ENCODE results near the gene C1orf53.

Gene C1orf53

DNA sequence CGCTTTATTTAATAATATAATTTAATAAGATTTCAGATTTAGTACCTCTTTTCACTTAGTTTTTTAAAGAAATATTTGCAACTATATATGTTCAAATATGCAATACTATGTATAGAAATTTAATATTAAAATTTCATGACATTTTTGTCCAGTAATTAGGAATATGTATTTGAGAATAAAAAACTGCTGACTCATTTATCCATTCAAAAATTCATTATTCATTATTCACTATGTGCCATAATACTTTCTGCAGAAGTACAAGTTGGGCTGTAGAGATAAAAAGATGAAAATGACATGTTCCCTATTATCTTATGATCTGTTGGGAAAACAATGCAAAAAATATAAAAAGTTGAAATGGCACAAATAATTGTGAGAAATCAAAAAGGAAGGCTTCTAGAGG, 3.4 kb upstream of the C1orf53 start:
- no peak overlapping the region for H3K4me3 Mint-ChIP-seq
- DNase-seq (ENCODE audit: low spot score in 2 of 2), result no peak
- no peak overlapping the region for H3K27ac Mint-ChIP-seq
- ATAC-seq, result no peak
- H3K36me3 Mint-ChIP-seq, result no peaks in the 10 kb centered on the region
- peaks cover 8% of the 10 kb centered on the region for H3K4me1 Mint-ChIP-seq
- no peaks in the 10 kb centered on the region for H3K9me3 Mint-ChIP-seq

DNA sequence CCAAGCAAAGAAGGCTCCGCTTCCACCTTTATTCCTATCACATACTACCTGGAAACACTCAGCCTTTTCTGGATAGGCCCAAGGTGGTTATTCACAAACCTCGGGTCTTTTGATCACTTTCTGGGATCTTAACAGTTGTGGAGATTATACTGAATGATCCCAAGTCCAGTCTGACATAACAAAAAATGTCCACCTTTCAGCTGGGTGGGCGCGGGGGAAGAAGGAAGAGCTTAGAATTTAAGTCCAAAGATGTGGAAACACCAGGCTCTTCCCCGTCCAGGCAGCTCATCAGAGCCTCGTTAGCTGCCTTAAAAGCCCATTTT, 338 bp upstream of the C1orf53 start:
- no peak for ATAC-seq
- Mint-ChIP-seq H3K9me3 (no peaks in the 10 kb centered on the region), H3K36me3 (no peaks in the 10 kb centered on the region), H3K4me3 (peak overlapping the region; percentile 73), H3K27ac (peak overlapping the region; percentile 85), H3K4me1 (peaks cover 11% of the 10 kb centered on the region)
- DNase-seq (ENCODE audit: low spot score in 2 of 2), result no peak

DNA sequence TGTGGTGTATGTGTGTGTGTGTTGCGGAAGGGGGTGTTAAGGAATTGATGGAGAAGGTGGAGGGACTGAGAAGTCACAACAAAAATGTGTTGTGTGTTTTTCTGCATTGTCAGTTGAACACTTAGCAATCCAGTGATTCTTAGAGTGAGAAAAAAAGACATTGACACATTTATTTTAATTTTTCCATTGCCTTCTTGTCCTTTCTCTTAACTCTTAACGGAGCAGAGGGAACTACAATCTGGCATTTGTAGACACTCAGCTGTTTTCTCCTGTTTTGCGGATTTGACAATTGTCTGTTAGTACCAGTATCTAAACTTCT, 725 bp downstream of the C1orf53 start:
- peak overlapping the region; percentile 73 for H3K4me3 Mint-ChIP-seq
- no peaks in the 10 kb centered on the region for H3K36me3 Mint-ChIP-seq
- no peak overlapping the region for H3K27ac Mint-ChIP-seq
- DNase-seq (ENCODE audit: low spot score in 2 of 2) (no peak), ATAC-seq (no peak)
- no peaks in the 10 kb centered on the region for H3K9me3 Mint-ChIP-seq
- peaks cover 13% of the 10 kb centered on the region for H3K4me1 Mint-ChIP-seq

DNA sequence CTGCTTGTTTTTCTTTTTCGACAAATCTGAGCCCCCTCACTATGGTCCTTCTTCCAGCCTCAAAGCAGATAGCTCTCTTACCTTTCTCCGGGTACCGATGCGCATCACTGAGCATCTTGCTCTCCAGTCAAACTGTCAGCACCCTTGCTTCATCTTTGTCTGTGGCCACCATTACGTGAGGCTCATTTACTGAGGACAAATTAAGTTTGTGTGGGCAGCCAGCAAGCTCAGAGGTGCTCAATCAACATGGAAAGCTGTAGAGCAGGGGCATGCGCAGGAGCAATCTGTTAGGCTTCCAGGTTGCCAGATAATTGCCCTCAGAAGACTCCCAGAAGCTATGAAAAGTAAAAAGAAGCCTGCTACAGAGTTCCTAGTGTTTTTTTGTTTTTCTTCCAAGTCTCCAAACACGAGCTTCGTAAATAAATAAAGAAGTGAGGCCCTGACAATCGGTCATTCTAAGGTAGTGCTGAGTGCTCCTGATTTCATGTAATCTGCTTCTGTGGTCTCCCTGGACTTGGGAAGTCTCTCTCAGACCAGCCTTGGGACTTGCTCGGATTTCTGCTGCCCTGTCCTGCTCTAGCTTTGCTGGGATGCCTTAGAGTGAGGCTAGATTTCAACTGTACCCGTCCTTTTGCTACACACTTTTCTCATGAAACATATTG, 1.8 kb downstream of the C1orf53 start:
- ATAC-seq, result no peak
- no peak overlapping the region for H3K27ac Mint-ChIP-seq

DNA sequence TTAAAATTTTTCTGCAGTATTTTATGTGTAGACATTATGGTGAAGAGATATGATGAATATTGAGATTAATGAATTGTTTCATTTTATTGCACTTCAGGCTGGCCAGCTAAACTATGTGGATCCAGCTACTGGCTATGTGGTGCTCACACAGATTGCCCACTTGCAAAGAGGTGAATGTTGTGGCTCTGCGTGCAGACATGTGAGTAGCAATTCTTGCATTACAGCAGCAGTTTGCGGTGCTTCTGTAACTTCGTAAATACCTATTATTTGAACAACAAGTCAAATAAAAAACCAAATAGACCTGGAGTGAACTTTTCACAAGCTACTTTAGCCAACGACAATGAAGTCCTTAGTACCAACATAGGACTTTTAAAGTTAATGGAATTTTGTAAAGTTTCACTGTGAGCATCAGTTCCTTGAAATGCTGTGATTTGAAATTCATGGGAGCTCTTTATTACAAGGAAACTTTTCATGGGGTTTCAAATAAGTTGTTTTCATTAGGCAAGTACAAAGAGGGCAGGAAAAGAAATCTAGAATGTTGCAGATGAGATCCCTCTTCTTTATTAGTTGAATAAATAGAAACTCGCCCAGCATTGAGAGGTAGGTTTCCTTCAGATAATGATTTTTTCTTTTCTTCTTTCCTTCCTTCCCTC, 3.4 kb downstream of the C1orf53 start:
- no peak for ATAC-seq
- Mint-ChIP-seq H3K9me3 (no peaks in the 10 kb centered on the region), H3K36me3 (no peaks in the 10 kb centered on the region), H3K4me3 (no peak overlapping the region), H3K27ac (no peak overlapping the region), H3K4me1 (peaks cover 40% of the 10 kb centered on the region)
- no peak for DNase-seq (ENCODE audit: low spot score in 2 of 2)

More for the DNA sequence above, 1.8 kb downstream of the C1orf53 start:
- Mint-ChIP-seq H3K4me3 (no peak overlapping the region), H3K36me3 (no peaks in the 10 kb centered on the region), H3K4me1 (peaks cover 24% of the 10 kb centered on the region), H3K9me3 (no peaks in the 10 kb centered on the region)
- DNase-seq (ENCODE audit: low spot score in 2 of 2), result no peak

DNA sequence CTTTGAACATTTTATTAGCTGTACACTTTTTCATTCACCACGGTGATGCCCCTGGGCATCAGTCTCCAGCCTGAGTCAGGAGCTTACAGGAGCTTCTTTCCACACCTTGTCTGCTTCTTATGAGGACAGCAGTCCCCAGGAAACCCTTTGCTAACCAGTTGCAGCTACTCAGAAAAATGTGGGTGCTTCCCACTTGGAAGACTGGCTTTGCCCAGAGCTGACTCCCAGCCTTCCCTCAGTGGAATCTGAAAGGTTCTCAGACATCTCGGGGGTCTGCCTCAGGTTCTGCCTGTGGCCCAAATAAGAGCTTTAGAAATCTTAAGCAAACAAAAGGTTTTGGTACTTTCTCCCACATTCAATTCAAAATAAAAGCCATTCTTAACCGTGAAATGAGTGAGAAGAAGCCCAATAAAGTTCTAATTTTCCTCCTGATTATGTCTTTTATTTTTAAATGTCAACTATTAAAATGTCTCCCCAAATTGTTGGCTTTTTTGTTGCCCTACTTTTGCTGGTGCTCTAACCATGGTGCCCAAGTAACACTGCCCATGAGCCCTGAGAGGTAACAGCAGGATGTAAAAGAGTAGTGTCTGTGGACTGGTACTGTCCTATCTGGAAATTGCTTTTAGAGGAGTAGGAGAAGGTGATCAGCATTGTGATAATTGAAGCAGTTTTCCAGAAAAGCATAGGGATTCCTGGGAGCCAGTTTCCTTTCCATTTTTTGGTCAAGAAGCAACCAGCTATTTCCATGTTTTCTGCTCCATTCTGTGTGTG, 5.6 kb downstream of the C1orf53 start:
- Mint-ChIP-seq H3K9me3 (no peaks in the 10 kb centered on the region), H3K36me3 (peaks cover 6% of the 10 kb centered on the region), H3K4me1 (peaks cover 58% of the 10 kb centered on the region), H3K4me3 (peak overlapping the region; percentile 85), H3K27ac (no peak overlapping the region)
- DNase-seq (ENCODE audit: low spot score in 2 of 2) (no peak), ATAC-seq (no peak)

DNA sequence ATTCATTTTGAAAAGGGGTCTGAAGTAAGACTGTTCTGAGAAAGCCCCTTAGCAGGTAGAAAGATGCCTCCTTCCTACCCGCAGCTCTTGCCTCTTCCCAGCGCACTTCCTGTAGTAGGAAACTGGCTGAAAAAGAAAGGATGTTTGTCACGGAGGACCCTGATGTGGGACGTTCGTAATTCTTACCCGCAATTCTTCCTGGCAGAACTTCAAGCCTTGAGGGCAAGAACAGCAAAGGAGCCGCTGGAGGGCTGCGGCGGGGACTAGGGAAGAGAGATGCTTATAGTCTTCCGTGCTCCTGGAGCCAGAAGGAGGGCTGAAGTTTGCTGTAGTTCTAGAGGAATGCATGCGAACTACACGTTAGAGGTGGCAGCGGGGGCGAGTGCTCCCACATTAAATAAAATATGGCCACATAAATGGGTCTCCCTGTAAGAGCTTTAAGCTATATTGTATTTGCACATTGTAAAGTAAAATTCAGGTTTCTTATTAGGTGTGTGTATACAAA, 6.3 kb downstream of the C1orf53 start:
- H3K9me3 Mint-ChIP-seq, result no peaks in the 10 kb centered on the region
- no peak overlapping the region for H3K27ac Mint-ChIP-seq
- H3K36me3 Mint-ChIP-seq, result peaks cover 6% of the 10 kb centered on the region
- DNase-seq (ENCODE audit: low spot score in 2 of 2), result no peak
- H3K4me3 Mint-ChIP-seq, result peak overlapping the region; percentile 85
- ATAC-seq, result no peak
- peaks cover 63% of the 10 kb centered on the region for H3K4me1 Mint-ChIP-seq

DNA sequence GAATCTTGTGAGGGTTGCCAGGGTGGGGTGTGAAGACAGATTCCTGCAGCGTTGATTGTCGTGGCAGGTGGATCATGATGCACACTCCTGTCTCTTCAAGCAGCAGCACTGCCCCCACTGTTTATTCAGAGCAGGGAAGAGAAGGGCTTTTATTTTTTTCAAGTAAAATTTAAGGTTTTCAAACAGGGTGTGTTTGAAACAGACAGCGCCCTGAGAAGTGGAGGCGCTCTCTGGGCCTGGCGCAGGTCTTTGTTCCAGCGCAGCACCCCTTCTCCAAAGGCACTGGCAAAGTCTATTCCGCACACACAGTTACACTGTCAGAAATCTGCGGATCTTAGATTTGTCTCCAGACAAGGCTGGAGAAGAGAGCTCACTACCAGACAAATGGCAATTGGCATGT, 7.0 kb downstream of the C1orf53 start:
- no peak for DNase-seq (ENCODE audit: low spot score in 2 of 2)
- no peak for ATAC-seq
- Mint-ChIP-seq H3K9me3 (no peaks in the 10 kb centered on the region), H3K36me3 (peaks cover 6% of the 10 kb centered on the region), H3K4me1 (peaks cover 63% of the 10 kb centered on the region), H3K4me3 (peak overlapping the region; percentile 85), H3K27ac (no peak overlapping the region)

DNA sequence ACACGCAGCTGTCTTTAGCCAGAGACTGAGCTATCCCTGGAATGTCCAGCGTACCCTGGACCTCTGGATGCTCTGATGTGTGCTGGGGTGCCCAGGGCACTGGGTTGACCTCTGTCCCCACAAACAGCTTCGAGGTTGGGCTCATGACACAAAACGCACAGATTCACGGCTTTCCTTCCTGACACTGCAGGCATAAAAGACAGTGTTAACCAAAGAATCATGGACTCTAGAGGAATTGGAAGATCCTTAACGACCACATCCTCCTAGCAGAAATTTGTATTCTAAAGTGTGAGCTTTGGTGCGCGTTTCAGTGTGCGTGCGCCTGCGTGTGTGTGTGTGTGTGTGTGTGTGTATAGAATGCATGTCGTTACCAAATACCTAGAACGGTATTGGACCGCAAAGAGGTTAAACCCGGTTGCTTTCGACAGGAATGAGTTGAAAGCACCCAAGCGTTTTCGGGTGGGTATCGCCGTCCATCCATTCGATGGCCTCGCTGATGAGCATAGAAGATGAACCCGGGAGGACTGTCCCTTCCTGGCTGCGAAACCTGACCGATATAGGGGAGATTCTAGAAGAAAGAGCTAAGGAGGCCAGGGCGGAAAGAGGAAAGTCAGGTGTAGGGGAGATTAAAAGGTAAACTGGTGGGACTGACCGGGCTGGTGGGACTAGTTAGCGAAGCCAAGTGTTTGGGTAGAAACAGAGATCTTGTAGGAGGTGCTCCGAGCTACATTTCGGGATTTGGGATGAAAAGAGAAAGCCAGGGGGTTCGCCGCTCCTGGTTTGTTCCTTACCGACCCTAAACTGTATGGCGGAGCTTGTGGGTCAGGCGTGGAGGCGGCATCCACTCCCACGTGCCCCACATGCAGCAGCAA, 7.9 kb downstream of the C1orf53 start:
- ATAC-seq (no peak), DNase-seq (ENCODE audit: low spot score in 2 of 2) (no peak)
- H3K4me1 Mint-ChIP-seq, result peaks cover 65% of the 10 kb centered on the region
- peaks cover 6% of the 10 kb centered on the region for H3K36me3 Mint-ChIP-seq
- H3K4me3 Mint-ChIP-seq, result peak overlapping the region; percentile 85
- H3K27ac Mint-ChIP-seq, result no peak overlapping the region
- H3K9me3 Mint-ChIP-seq, result no peaks in the 10 kb centered on the region

DNA sequence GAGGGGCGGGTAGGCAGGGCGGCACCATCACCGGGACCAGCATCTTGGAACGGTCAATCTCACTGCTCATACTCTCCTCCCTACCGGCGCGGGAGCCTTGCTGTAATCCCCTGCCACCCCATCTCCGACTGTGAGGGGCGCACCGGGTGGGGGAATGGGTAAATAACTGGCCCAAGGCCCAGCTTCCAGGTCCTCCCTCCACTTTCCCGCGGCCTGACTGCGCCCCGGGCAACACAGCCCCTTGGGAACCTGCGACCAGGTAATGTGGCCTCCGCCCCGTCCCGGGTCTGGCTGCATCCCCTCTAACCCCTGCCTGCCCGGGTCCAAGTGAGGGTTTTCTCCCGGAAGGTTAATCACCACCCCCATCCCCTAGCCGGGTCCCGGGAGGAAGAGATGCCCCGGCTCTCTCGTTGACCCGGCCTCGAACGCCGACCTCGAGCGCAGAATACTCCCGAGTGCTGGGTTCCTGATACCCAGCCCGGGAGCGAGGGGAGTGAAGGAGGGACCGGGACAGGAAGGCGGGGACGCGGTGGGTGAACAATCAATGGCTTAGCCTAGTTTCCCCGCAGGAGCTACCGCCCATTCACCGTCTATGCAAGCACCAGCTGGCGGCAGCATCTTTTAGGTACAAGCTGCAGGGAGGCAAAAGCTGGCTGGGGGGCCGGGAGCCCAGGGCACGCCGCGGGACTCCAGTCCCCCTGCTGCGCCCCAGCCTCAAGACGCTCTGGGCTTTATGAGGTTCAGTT, 8.9 kb downstream of the C1orf53 start:
- DNase-seq (ENCODE audit: low spot score in 2 of 2), result no peak
- H3K27ac Mint-ChIP-seq, result peak overlapping the region; percentile 49
- peaks cover 6% of the 10 kb centered on the region for H3K36me3 Mint-ChIP-seq
- H3K9me3 Mint-ChIP-seq, result no peaks in the 10 kb centered on the region
- peak overlapping the region; percentile 85 for H3K4me3 Mint-ChIP-seq
- H3K4me1 Mint-ChIP-seq, result peaks cover 74% of the 10 kb centered on the region
- ATAC-seq, result no peak

DNA sequence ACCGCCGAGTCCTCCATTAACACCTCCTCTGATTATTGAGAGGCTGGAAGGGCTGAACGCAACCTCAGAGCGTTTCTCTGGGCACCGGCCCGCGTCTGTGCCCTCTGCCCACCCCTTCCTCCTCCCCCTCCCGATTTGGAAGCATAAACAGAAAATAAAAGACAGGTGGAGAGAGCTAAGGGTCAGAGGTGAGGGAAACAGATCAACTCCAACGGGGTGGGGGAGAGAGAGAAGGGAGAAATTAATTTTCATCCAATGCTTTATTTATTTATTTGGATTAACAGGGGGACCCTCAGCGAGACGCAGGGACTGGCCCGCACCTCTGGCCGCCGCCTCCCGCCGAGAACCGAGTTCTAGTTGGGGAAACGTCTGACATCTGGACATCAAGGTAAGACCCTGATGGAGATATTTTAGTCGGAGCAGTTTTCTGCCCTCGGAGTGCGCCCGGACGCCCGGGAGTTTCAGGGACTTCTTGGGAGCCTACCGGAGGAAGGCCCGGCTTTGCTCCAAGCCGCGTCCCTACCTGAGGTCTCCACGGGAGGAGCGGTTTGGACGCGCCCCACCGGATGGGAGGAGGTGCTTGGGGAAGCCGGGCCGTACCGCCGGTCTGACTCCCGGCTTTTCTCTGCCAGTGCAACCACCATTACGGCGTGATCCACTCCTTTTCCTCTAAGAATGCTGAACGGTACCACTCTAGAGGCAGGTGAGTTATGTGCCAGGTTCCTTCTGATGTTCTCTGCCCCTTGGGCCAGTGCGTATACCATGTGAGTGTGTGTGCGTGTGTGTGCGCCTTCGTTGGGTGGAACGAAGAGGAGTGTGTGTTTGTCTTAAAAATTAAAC, 9.6 kb downstream of the C1orf53 start:
- no peak for DNase-seq (ENCODE audit: low spot score in 2 of 2)
- peak; percentile 8 for ATAC-seq
- Mint-ChIP-seq H3K4me1 (peaks cover 82% of the 10 kb centered on the region), H3K36me3 (peaks cover 6% of the 10 kb centered on the region), H3K9me3 (no peaks in the 10 kb centered on the region), H3K27ac (peak overlapping the region; percentile 49), H3K4me3 (peak overlapping the region; percentile 85)

DNA sequence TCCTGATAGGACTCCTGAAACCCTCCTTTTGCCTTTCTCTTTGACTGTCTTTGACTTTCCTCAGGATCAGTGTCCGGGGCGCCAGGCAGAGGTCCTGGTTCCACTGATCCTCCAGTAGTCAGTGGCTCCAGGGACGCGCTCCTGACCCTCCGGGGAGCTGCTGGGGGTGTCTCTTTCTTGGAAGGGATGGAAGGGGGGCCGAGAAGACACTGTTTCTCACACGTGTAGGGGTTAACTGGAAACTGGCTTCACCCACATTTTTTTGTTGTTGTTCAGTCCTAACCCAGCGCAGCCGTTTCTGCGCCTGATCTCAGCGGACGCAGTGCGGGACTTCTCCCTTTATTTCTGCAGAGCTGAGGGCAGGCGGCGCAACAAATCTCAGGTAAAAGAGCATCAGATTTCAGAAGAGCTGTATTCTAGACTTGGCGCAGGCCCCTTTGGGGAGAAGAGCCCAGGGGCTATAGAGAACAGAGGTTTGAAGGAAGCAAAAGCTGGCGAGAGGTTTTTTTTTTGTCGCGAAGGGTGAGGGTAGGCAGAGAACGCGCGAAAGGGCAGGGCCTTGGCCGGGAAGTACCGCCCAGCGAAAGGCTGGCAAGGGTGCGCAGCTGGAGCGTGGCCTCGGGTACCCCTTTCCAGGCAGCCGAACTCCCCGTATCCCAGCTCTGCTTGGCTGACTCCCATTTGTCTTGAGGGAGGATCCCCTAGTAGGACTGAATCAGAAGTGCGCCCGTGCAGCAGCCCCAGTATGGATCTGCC, 10.5 kb downstream of the C1orf53 start:
- Mint-ChIP-seq H3K4me3 (peak overlapping the region; percentile 85), H3K27ac (no peak overlapping the region), H3K4me1 (peaks cover 91% of the 10 kb centered on the region), H3K9me3 (no peaks in the 10 kb centered on the region), H3K36me3 (peaks cover 6% of the 10 kb centered on the region)
- DNase-seq (ENCODE audit: low spot score in 2 of 2) (no peak), ATAC-seq (no peak)

DNA sequence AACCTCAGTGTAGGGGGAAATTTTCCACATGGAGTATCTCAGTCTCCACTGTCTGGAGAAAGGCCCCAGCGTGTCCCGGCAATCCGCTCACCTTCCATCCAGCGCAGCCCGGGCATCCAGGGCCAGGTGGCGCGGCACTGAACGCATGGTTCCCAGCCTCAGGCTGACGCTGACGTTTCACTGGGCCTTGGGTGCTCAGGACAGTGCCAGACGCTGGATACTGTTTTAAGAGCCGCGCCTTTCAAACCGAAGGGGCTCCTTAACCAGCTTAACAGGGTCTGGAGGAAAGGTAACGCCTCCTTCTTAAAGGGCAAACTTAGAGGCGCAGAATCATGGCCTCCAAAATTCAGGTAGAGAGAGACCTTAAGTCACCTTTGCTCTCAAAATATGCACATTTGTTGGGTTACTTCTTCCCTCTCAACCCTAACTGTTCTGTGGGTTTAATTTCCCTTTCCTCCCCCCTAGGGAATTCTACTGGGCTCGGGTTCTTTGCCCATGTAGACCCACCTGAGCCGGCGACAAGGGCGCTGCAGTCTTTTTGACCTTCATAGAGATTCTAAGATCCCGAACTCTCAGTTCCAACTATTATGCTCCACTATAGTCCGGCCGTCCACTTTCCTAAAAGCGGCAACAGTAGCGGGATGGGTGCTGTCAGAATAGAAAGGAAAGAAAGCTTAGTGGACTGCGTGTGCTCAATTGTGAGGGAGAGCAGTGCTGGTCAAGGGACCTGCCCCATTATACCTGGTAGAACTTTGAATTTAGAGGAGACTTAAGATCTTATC, 11.3 kb downstream of the C1orf53 start:
- Mint-ChIP-seq H3K36me3 (peaks cover 11% of the 10 kb centered on the region), H3K4me1 (peaks cover 91% of the 10 kb centered on the region), H3K4me3 (peak overlapping the region; percentile 85), H3K27ac (no peak overlapping the region), H3K9me3 (no peaks in the 10 kb centered on the region)
- no peak for DNase-seq (ENCODE audit: low spot score in 2 of 2)
- no peak for ATAC-seq

Measured in stimulated activated effector memory CD8-positive, alpha-beta T cell treated with anti-CD3 and anti-CD28 coated beads, Interleukin-12 subunit alpha, Interleukin-12 subunit beta, amount 100 ng/mL, for 72 hours (primary cell).